ENCODE measurements around the gene NDOR1.
A peak's percentile ranks its signal among the peaks of the same experiment; 100 is the strongest.
"Not testable (repeated sequence)": the region's sequence is repeated elsewhere in the genome, so short reads cannot be mapped to it uniquely, and the experiment has no call there.

Gene NDOR1

DNA sequence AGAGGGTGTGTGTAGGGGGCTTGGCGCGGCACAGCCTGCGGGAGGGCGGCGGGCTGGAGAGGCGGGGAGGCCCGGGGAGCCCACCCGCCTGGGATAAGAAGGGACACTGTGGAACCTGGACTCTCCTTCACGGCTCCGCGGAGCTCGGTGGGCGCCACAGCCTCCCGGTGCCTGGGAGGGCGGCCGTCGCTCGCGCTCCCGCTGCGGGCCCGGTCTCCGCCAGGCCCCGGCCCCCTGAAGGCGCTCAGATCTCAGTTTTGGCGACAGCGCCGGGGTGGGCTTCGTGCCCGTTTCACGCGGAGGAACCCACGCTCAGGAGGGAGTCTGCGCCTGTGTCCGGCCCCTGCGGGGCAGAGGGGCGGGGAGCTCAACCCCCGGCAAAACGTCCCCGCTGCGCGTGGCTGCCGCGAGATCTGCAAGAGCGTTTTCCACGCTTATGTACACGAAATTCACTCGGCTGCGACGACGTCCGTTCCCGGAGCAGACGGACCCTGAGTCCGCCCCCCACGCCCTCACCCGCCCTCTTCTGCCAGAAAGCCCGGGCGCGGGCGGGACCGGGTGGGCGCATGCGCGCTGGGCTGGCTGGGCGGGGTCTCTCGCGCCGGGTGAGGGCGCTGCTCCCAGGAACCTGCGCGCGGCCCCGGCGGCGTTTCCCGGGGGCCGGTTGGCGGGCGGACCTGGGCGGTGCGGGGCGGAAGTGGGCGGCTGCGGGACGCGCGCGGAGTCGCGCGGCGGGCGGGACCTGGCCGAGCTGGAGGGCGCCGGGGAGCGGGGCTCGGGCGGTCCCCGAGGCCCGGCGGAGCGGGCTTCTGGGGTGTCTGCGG lies 49.3 kb downstream of the NDOR1 start, which contains the start of gene NELFB:
TSS of gene NELFB (plus strand) at position 704 of the 824 bp plus-strand sequence.
- TF ChIP-seq, protein P1, sequence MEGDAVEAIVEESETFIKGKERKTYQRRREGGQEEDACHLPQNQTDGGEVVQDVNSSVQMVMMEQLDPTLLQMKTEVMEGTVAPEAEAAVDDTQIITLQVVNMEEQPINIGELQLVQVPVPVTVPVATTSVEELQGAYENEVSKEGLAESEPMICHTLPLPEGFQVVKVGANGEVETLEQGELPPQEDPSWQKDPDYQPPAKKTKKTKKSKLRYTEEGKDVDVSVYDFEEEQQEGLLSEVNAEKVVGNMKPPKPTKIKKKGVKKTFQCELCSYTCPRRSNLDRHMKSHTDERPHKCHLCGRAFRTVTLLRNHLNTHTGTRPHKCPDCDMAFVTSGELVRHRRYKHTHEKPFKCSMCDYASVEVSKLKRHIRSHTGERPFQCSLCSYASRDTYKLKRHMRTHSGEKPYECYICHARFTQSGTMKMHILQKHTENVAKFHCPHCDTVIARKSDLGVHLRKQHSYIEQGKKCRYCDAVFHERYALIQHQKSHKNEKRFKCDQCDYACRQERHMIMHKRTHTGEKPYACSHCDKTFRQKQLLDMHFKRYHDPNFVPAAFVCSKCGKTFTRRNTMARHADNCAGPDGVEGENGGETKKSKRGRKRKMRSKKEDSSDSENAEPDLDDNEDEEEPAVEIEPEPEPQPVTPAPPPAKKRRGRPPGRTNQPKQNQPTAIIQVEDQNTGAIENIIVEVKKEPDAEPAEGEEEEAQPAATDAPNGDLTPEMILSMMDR (IDR thresholded peaks at IDR 0.05; ENCODE audit: extremely low read depth, insufficient read depth, missing control alignments) = no peak

DNA sequence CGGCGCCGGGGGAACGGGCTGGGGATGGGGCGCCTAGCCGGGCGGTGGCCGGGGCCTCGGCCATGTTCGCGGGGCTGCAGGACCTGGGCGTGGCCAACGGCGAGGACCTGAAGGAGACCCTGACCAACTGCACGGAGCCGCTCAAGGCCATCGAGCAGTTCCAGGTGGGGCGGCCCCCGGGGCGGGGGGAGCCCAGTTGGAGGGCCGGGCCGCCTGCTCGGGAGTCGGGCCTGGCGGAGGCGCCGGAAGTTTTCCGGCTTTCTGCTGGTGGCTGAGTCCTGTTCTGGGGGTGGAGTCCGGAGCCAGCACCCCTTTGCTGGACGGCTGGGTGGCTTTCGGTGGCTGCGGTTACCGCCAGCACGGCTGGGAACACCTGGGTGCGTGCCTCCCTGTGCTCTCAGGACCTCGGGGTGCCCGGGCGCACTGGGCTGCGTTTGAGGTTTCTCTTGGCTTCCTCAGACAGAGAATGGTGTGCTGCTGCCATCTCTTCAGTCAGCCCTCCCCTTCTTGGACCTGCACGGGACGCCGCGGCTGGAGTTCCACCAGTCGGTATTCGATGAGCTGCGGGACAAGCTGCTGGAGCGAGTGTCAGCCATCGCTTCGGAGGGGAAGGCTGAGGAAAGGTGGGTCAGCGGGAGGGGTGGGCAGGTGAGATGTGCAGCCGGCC lies 50.1 kb downstream of the NDOR1 start:
- TF ChIP-seq, protein P1 (IDR thresholded peaks at IDR 0.05; ENCODE audit: extremely low read depth, insufficient read depth, missing control alignments) = no peak
- in situ Hi-C loops (cut with MboI; ENCODE audit: low pct_unique_long_range_greater_than_20kb, low sequenced_read_pairs, unreplicated experiment) = no loop called here
- peak; percentile 64 for DNase-seq (ENCODE audit: low spot score)

More for the DNA sequence above, 49.3 kb downstream of the NDOR1 start, which contains the start of gene NELFB:
- in situ Hi-C loops (cut with MboI; ENCODE audit: low pct_unique_long_range_greater_than_20kb, low sequenced_read_pairs, unreplicated experiment) = no loop called here
- peak; percentile 100 for DNase-seq (ENCODE audit: low spot score)

DNA sequence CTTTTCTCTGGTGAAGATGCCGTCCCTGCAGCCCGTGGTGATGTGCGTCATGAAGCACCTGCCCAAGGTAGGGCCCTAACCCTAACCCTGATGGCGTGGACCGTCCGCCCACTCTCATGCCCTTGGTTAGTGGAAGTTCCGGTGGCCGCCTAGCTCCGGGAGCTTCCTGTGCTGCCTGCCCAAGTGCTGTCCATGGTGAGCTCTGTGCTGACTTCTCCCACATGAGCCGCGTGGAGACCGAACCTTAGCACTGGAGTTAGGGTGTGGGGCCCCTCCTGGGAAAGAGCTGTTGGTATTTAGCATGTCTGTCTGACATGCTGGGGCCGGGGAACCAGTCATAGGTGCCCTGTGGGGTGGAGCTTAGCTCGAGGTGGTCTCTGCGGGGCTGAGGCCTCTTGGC lies 50.9 kb downstream of the NDOR1 start:
- TF ChIP-seq, protein P1 (IDR thresholded peaks at IDR 0.05; ENCODE audit: extremely low read depth, insufficient read depth, missing control alignments) = no peak
- no peak for DNase-seq (ENCODE audit: low spot score)
- in situ Hi-C loops (cut with MboI; ENCODE audit: low pct_unique_long_range_greater_than_20kb, low sequenced_read_pairs, unreplicated experiment) = no loop called here

DNA sequence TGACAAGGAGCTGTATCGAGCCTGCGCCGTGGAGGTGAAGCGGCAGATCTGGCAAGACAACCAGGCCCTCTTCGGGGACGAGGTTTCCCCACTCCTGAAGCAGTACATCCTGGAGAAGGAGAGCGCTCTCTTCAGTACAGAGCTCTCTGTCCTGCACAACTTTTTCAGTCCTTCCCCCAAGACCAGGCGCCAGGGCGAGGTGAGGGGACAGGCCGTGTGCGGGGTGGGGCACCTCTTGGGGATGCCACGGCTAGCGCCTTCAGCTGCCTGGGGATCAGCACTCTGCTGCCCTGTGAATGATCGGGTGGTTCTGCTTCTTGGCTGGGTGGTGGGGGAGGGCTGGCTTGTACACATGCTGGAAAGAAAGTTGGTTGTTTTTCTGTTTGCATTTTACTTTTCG lies 51.4 kb downstream of the NDOR1 start:
- DNase-seq (ENCODE audit: low spot score) = no peak
- in situ Hi-C loops (cut with MboI; ENCODE audit: low pct_unique_long_range_greater_than_20kb, low sequenced_read_pairs, unreplicated experiment) = no loop called here
- TF ChIP-seq, protein P1 (IDR thresholded peaks at IDR 0.05; ENCODE audit: extremely low read depth, insufficient read depth, missing control alignments) = no peak

DNA sequence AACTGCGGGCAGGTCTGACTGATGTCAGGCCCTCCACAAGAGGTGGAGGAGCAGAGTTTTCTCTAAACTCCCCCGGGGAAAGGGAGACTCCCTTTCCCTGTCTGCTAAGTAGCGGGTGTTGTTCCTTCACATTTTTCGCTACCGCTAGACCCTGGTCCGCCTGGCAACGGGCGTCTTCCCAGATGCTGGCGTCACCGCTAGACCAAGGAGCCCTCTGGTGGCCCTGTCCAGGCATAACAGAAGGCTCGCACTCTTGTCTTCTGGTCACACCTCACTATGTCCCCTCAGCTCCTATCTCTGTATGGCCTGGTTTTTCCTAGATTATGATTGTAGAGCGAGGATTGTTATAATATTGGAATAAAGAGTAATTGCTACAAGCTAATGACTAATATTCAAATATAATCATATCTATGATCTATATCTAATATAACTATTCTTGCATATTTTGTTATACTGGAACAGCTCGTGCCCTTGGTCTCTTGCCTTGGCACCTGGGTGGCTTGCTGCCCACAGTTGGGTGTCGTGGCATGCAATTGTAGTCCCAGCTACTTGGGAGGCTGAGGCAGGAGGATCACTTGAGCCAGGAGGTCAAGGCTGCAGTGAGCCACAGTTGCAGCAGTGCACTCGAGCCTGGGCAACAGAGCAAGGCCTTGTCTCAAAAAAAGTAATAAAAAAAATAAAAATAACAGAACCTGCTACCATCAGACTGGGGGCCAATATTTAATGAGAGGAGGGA lies 56.8 kb downstream of the NDOR1 start:
- TF ChIP-seq, protein P1 (IDR thresholded peaks at IDR 0.05; ENCODE audit: extremely low read depth, insufficient read depth, missing control alignments) = peak; percentile 12
- in situ Hi-C loops (cut with MboI; ENCODE audit: low pct_unique_long_range_greater_than_20kb, low sequenced_read_pairs, unreplicated experiment); DNase-seq (ENCODE audit: low spot score): not testable (repeated sequence)

DNA sequence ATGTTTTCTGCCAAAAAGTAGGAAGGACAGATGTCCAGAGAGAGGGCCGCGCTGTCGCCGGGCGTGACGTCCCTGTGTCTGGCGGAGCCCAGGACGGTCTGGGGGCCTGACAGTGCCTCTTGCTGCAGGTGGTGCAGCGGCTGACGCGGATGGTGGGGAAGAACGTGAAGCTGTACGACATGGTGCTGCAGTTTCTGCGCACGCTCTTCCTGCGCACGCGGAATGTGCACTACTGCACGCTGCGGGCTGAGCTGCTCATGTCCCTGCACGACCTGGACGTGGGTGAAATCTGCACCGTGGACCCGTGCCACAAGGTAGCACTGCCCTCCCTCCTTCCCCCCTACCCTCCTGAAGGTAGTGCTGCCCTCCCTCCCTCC lies 57.4 kb downstream of the NDOR1 start:
- in situ Hi-C loops (cut with MboI; ENCODE audit: low pct_unique_long_range_greater_than_20kb, low sequenced_read_pairs, unreplicated experiment) = no loop called here
- TF ChIP-seq, protein P1 (IDR thresholded peaks at IDR 0.05; ENCODE audit: extremely low read depth, insufficient read depth, missing control alignments) = no peak
- DNase-seq (ENCODE audit: low spot score) = no peak

Data from GM13977 (cell line).